ENCODE results near the gene NUTF2.

DNA sequence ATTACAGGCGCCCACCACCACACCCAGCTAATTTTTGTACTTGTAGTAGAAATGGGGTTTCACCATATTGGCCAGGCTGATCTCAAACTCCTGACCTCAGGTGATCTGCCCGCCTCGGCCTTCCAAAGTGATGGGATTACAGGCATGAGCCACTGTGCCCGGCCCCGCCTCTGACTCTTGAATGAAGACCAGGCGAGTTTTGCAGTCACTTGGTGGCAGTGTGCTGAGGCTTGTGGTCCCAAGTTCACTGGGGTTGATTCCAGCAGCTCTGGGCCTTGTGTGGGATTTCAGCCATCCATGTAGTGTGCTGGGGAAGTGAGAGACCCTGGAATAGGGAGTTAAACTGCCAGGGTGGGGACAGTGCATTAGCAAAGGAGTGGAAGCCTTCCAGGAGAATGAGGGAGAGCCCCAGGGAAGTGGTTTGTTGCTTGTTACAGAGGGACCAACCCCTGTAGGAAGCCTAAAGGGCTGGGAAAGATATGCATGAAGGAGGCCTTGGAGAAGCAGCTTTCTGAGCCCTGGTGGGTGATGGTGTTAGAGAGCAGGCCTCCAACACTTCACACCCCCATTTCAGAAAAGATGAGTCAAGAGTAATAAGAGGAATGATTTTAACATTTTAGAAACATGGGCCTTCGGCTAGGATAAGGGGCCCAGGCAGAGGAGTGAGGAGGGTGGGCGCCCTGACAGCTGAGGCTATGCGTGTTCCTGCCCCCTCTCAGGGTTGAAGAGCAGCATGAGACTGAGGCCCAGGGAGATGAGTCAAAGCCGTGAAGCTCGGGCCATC is 60.9 kb downstream of the NUTF2 start:
- TF ChIP-seq, protein P1, sequence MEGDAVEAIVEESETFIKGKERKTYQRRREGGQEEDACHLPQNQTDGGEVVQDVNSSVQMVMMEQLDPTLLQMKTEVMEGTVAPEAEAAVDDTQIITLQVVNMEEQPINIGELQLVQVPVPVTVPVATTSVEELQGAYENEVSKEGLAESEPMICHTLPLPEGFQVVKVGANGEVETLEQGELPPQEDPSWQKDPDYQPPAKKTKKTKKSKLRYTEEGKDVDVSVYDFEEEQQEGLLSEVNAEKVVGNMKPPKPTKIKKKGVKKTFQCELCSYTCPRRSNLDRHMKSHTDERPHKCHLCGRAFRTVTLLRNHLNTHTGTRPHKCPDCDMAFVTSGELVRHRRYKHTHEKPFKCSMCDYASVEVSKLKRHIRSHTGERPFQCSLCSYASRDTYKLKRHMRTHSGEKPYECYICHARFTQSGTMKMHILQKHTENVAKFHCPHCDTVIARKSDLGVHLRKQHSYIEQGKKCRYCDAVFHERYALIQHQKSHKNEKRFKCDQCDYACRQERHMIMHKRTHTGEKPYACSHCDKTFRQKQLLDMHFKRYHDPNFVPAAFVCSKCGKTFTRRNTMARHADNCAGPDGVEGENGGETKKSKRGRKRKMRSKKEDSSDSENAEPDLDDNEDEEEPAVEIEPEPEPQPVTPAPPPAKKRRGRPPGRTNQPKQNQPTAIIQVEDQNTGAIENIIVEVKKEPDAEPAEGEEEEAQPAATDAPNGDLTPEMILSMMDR (IDR thresholded peaks at IDR 0.05): no peak
- no peak for TF ChIP-seq POLR2A (IDR thresholded peaks at IDR 0.05)

All from thyroid gland (tissue), 4 donors.